NCI-H2107 (cell line): Measurements from ENCODE around the gene CLIP3.

Source experiments
- DNase-seq: peaks from one replicate; lab custom pipeline; 2025; lab: John Stamatoyannopoulos, UW

The CLIP3 gene

GRCh38 chr19:35978271-35978670 is 54.4 kb downstream of the CLIP3 start:
- no peak for DNase-seq

- no peak for DNase-seq
Measured at GRCh38 chr19:35977446-35978222, 55.0 kb downstream of the CLIP3 start.

GRCh38 chr19:35975608-35976214 is 57.0 kb downstream of the CLIP3 start:
- no peak for DNase-seq

- DNase-seq, result no peak
Measured at GRCh38 chr19:35973487-35973886, 59.2 kb downstream of the CLIP3 start.

GRCh38 chr19:35966771-35967170 is 65.9 kb downstream of the CLIP3 start:
- DNase-seq, result no peak
